SK-N-SH treated with all-trans-retinoic acid at 6 μM for 48 hours (cell line): ENCODE data around the gene FCHSD2.

Experiments used
- ARNTL ChIP-seq: fragments of 450-650 bp; formaldehyde crosslinking; IDR thresholded peaks from 2 replicates; pipeline ENCODE4 v1.5.0; 2020; ENCODE audit warnings: low read depth, mild to moderate bottlenecking, moderate library complexity, borderline replicate concordance
- PPARA ChIP-seq: fragments of 250-450 bp; sonication (Bioruptor Pico); IDR thresholded peaks from 2 replicates; pipeline ENCODE4 v1.5.0; 2020; ENCODE audit warnings: mild to moderate bottlenecking, borderline replicate concordance
- RARB ChIP-seq: fragments of 250-450 bp; sonication (Bioruptor Pico); IDR thresholded peaks from 2 replicates; pipeline ENCODE4 v1.8.0; 2021; ENCODE audit warnings: mild to moderate bottlenecking, moderate library complexity
- TOX ChIP-seq: fragments of 250-450 bp; sonication (Bioruptor Pico); IDR thresholded peaks from 2 replicates; pipeline ENCODE4 v1.8.0; 2021; ENCODE audit warnings: mild to moderate bottlenecking, moderate library complexity, borderline replicate concordance
- TF ChIP-seq, protein P1 (sequence below): fragments of 250-450 bp; sonication (Bioruptor Pico); IDR thresholded peaks from 2 replicates; pipeline ENCODE4 v1.8.0; 2020; ENCODE audit warnings: mild to moderate bottlenecking, moderate library complexity, borderline replicate concordance

DNA sequence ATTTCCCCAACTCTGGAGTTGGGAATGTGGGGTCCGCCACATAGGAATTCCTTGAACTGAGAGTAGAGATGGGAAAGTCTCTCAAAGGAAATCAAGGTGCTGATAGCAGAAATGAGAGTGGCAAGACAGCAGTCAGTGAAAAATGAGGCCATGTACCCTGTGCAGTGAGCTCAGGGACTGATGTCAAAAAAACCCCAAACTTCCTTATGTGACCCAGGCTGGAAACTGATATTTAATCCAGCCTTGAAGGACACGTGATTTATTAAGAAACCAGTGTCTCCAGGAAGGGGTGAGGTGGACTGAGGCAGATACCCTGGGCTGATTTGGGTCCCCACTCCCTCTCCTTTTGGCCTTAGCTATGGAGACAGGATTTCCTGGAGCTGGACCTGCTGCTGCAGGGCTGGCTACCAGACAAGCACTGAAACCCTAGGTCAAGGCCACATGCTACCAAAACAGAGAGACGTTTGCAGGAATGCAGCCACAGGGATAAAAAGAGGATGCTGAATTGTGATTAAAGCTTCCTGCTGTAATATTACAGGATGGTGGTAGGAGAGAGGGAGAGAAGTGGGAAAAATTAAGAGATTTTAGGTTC is 25.3 kb upstream of the FCHSD2 start:
- no peak for TF ChIP-seq PPARA (CRISPR knock-in tag)
- TF ChIP-seq RARB = no peak
- no peak for TF ChIP-seq TOX (CRISPR knock-in tag)
- TF ChIP-seq, protein P1, sequence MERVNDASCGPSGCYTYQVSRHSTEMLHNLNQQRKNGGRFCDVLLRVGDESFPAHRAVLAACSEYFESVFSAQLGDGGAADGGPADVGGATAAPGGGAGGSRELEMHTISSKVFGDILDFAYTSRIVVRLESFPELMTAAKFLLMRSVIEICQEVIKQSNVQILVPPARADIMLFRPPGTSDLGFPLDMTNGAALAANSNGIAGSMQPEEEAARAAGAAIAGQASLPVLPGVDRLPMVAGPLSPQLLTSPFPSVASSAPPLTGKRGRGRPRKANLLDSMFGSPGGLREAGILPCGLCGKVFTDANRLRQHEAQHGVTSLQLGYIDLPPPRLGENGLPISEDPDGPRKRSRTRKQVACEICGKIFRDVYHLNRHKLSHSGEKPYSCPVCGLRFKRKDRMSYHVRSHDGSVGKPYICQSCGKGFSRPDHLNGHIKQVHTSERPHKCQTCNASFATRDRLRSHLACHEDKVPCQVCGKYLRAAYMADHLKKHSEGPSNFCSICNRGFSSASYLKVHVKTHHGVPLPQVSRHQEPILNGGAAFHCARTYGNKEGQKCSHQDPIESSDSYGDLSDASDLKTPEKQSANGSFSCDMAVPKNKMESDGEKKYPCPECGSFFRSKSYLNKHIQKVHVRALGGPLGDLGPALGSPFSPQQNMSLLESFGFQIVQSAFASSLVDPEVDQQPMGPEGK (CRISPR knock-in tag) = no peak
- no peak for TF ChIP-seq ARNTL (CRISPR knock-in tag)
